SK-N-SH treated with all-trans-retinoic acid at 6 μM for 48 hours (cell line): ENCODE data around the gene PRKAR1B.

ENCODE experiments used
- ATAC-seq: fragments of 200-7000 bp; cut with Tn5 transposase; 3 replicates; pipeline ENCODE4 v1.9.1; 2020; ENCODE audit warnings: mild to moderate bottlenecking, moderate library complexity
- ARNTL ChIP-seq: fragments of 450-650 bp; formaldehyde crosslinking; IDR thresholded peaks from 2 replicates; pipeline ENCODE4 v1.5.0; 2020; ENCODE audit warnings: low read depth, mild to moderate bottlenecking, moderate library complexity, borderline replicate concordance
- BACH2 ChIP-seq: fragments of 250-450 bp; sonication (Bioruptor Pico); IDR thresholded peaks from 2 replicates; pipeline ENCODE4 v1.9.0; 2021; ENCODE audit warnings: mild to moderate bottlenecking, borderline replicate concordance
- CSDC2 ChIP-seq: fragments of 250-450 bp; sonication (Bioruptor Pico); IDR thresholded peaks from 2 replicates; pipeline ENCODE4 v1.5.0; 2020; ENCODE audit warnings: mild to moderate bottlenecking, moderate library complexity
- ESRRG ChIP-seq: fragments of 250-450 bp; sonication (Bioruptor Pico); IDR thresholded peaks from 2 replicates; pipeline ENCODE4 v1.6.1; 2021; ENCODE audit warnings: mild to moderate bottlenecking
- GLIS3 ChIP-seq: fragments of 250-450 bp; sonication (Bioruptor Pico); IDR thresholded peaks from 2 replicates; pipeline ENCODE4 v1.5.0; 2020; ENCODE audit warnings: mild to moderate bottlenecking, moderate library complexity
- ISL1 ChIP-seq: fragments of 250-450 bp; sonication (Bioruptor Pico); IDR thresholded peaks from 2 replicates; pipeline ENCODE4 v2.1.2; 2022; ENCODE audit warnings: mild to moderate bottlenecking, moderate library complexity
- OSR1 ChIP-seq: fragments of 250-450 bp; sonication (Bioruptor Pico); IDR thresholded peaks from 2 replicates; pipeline ENCODE4 v1.8.0; 2022; ENCODE audit warnings: moderate library complexity, mild to moderate bottlenecking, inconsistent platforms
- PPARA ChIP-seq: fragments of 250-450 bp; sonication (Bioruptor Pico); IDR thresholded peaks from 2 replicates; pipeline ENCODE4 v1.5.0; 2020; ENCODE audit warnings: mild to moderate bottlenecking, borderline replicate concordance
- RARB ChIP-seq: fragments of 250-450 bp; sonication (Bioruptor Pico); IDR thresholded peaks from 2 replicates; pipeline ENCODE4 v1.8.0; 2021; ENCODE audit warnings: mild to moderate bottlenecking, moderate library complexity
- TCF4 ChIP-seq: fragments of 250-450 bp; sonication (Bioruptor Pico); IDR thresholded peaks from 2 replicates; pipeline ENCODE4 v1.8.0; 2021; ENCODE audit warnings: mild to moderate bottlenecking, moderate library complexity, borderline replicate concordance
- TOX ChIP-seq: fragments of 250-450 bp; sonication (Bioruptor Pico); IDR thresholded peaks from 2 replicates; pipeline ENCODE4 v1.8.0; 2021; ENCODE audit warnings: mild to moderate bottlenecking, moderate library complexity, borderline replicate concordance
- ZC3H10 ChIP-seq: fragments of 250-450 bp; sonication (Bioruptor Pico); IDR thresholded peaks from 2 replicates; pipeline ENCODE4 v1.5.1; 2021; ENCODE audit warnings: mild to moderate bottlenecking, moderate library complexity
- ZFP3 ChIP-seq: fragments of 250-450 bp; sonication (Bioruptor Pico); IDR thresholded peaks from 2 replicates; pipeline ENCODE4 v1.5.0; 2020; ENCODE audit warnings: mild to moderate bottlenecking, moderate library complexity
- ZFP30 ChIP-seq: fragments of 450-650 bp; formaldehyde crosslinking; IDR thresholded peaks from 2 replicates; pipeline ENCODE4 v1.5.0; 2022; ENCODE audit warnings: mild to moderate bottlenecking, moderate library complexity
- ZNF70 ChIP-seq: fragments of 450-650 bp; formaldehyde crosslinking; IDR thresholded peaks from 2 replicates; pipeline ENCODE4 v1.5.0; 2020; ENCODE audit warnings: mild to moderate bottlenecking, moderate library complexity
- ZNF8 ChIP-seq: fragments of 450-650 bp; formaldehyde crosslinking; IDR thresholded peaks from 2 replicates; pipeline ENCODE4 v1.5.0; 2020; ENCODE audit warnings: mild to moderate bottlenecking, moderate library complexity
- TF ChIP-seq, protein P1 (sequence below): fragments of 250-450 bp; sonication (Bioruptor Pico); IDR thresholded peaks from 2 replicates; pipeline ENCODE4 v1.5.1; 2021; ENCODE audit warnings: mild to moderate bottlenecking, moderate library complexity
- TF ChIP-seq, protein P2 (sequence below): fragments of 250-450 bp; sonication (Bioruptor Pico); IDR thresholded peaks from 2 replicates; pipeline ENCODE4 v1.8.0; 2021; ENCODE audit warnings: low read depth, mild to moderate bottlenecking, moderate library complexity, borderline replicate concordance
- TF ChIP-seq, protein P3 (sequence below): fragments of 250-450 bp; sonication (Bioruptor Pico); IDR thresholded peaks from 2 replicates; pipeline ENCODE4 v1.5.0; 2020; ENCODE audit warnings: mild to moderate bottlenecking, moderate library complexity
- TF ChIP-seq, protein P4 (sequence below): fragments of 250-450 bp; sonication (Bioruptor Pico); IDR thresholded peaks from 2 replicates; pipeline ENCODE4 v1.5.1; 2020; ENCODE audit warnings: low read depth, mild to moderate bottlenecking, moderate library complexity
- TF ChIP-seq, protein P5 (sequence below): fragments of 250-450 bp; sonication (Bioruptor Pico); IDR thresholded peaks from 2 replicates; pipeline ENCODE4 v1.8.0; 2020; ENCODE audit warnings: mild to moderate bottlenecking, moderate library complexity, borderline replicate concordance

The PRKAR1B gene

DNA sequence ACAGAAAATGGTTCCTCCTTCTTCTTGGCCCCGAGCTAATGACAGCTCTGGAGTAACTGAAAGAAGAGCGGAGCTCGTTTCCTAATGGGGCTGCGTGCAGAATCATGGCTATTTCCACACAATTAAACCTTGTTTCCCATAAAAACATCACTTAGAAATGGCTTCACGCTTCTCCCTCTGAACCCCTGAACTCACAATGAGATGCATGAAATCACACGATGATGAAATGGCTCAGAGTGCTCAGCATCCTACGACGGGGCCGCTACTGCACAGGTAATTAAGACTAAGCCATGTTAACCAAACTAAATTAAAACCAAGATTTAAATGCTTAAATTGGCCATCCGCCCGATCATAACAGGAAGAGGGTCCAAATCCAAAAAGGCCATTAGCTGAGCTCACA is 80.6 kb downstream of the PRKAR1B start:
- TF ChIP-seq, protein P1, sequence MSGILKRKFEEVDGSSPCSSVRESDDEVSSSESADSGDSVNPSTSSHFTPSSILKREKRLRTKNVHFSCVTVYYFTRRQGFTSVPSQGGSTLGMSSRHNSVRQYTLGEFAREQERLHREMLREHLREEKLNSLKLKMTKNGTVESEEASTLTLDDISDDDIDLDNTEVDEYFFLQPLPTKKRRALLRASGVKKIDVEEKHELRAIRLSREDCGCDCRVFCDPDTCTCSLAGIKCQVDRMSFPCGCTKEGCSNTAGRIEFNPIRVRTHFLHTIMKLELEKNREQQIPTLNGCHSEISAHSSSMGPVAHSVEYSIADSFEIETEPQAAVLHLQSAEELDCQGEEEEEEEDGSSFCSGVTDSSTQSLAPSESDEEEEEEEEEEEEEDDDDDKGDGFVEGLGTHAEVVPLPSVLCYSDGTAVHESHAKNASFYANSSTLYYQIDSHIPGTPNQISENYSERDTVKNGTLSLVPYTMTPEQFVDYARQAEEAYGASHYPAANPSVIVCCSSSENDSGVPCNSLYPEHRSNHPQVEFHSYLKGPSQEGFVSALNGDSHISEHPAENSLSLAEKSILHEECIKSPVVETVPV (CRISPR knock-in tag) = no peak
- TF ChIP-seq OSR1 (CRISPR knock-in tag) (no peak), ZFP30 (no peak), ZFP3 (no peak), CSDC2 (CRISPR knock-in tag) (no peak), ESRRG (CRISPR knock-in tag) (no peak), PPARA (CRISPR knock-in tag) (no peak), BACH2 (CRISPR knock-in tag) (no peak), GLIS3 (CRISPR knock-in tag) (no peak), ARNTL (CRISPR knock-in tag) (no peak), ZNF70 (CRISPR knock-in tag) (no peak)
- TF ChIP-seq, protein P2, sequence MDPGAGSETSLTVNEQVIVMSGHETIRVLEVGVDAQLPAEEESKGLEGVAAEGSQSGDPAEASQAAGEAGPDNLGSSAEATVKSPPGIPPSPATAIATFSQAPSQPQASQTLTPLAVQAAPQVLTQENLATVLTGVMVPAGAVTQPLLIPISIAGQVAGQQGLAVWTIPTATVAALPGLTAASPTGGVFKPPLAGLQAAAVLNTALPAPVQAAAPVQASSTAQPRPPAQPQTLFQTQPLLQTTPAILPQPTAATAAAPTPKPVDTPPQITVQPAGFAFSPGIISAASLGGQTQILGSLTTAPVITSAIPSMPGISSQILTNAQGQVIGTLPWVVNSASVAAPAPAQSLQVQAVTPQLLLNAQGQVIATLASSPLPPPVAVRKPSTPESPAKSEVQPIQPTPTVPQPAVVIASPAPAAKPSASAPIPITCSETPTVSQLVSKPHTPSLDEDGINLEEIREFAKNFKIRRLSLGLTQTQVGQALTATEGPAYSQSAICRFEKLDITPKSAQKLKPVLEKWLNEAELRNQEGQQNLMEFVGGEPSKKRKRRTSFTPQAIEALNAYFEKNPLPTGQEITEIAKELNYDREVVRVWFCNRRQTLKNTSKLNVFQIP = no peak
- no peak for ATAC-seq

DNA sequence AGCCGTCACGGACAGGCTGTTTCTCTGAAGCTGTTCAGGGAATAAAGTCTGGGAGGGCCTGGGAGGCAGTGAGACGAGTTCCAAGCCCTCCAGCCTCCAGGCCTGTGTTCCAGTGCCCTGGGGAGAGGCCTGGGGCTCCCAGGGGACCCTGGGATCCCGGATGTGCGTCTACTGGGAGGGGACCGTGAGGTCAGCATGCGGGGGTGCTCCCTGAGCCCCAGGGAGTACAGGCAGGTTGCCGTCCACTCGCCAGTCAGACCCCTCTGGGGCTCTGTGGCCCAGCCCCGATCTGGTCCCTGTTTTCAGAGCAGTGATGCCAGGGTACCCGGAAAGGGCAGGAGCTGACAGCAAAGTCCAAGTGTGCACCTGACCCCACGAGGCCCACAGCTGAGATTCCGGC is 81.5 kb downstream of the PRKAR1B start:
- TF ChIP-seq, protein P3, sequence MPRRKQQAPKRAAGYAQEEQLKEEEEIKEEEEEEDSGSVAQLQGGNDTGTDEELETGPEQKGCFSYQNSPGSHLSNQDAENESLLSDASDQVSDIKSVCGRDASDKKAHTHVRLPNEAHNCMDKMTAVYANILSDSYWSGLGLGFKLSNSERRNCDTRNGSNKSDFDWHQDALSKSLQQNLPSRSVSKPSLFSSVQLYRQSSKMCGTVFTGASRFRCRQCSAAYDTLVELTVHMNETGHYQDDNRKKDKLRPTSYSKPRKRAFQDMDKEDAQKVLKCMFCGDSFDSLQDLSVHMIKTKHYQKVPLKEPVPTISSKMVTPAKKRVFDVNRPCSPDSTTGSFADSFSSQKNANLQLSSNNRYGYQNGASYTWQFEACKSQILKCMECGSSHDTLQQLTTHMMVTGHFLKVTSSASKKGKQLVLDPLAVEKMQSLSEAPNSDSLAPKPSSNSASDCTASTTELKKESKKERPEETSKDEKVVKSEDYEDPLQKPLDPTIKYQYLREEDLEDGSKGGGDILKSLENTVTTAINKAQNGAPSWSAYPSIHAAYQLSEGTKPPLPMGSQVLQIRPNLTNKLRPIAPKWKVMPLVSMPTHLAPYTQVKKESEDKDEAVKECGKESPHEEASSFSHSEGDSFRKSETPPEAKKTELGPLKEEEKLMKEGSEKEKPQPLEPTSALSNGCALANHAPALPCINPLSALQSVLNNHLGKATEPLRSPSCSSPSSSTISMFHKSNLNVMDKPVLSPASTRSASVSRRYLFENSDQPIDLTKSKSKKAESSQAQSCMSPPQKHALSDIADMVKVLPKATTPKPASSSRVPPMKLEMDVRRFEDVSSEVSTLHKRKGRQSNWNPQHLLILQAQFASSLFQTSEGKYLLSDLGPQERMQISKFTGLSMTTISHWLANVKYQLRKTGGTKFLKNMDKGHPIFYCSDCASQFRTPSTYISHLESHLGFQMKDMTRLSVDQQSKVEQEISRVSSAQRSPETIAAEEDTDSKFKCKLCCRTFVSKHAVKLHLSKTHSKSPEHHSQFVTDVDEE (CRISPR knock-in tag) = no peak
- TF ChIP-seq, protein P4, sequence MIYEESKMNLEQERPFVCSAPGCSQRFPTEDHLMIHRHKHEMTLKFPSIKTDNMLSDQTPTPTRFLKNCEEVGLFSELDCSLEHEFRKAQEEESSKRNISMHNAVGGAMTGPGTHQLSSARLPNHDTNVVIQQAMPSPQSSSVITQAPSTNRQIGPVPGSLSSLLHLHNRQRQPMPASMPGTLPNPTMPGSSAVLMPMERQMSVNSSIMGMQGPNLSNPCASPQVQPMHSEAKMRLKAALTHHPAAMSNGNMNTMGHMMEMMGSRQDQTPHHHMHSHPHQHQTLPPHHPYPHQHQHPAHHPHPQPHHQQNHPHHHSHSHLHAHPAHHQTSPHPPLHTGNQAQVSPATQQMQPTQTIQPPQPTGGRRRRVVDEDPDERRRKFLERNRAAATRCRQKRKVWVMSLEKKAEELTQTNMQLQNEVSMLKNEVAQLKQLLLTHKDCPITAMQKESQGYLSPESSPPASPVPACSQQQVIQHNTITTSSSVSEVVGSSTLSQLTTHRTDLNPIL = no peak
- TF ChIP-seq RARB (CRISPR knock-in tag) (no peak), ZC3H10 (CRISPR knock-in tag) (no peak), ZNF8 (no peak), PPARA (CRISPR knock-in tag) (no peak), ZFP3 (no peak), TOX (CRISPR knock-in tag) (no peak), ZFP30 (no peak), CSDC2 (CRISPR knock-in tag) (no peak), ARNTL (CRISPR knock-in tag) (no peak), TCF4 (CRISPR knock-in tag) (no peak), BACH2 (CRISPR knock-in tag) (no peak), GLIS3 (CRISPR knock-in tag) (no peak), ISL1 (CRISPR knock-in tag) (no peak)
- TF ChIP-seq, protein P5, sequence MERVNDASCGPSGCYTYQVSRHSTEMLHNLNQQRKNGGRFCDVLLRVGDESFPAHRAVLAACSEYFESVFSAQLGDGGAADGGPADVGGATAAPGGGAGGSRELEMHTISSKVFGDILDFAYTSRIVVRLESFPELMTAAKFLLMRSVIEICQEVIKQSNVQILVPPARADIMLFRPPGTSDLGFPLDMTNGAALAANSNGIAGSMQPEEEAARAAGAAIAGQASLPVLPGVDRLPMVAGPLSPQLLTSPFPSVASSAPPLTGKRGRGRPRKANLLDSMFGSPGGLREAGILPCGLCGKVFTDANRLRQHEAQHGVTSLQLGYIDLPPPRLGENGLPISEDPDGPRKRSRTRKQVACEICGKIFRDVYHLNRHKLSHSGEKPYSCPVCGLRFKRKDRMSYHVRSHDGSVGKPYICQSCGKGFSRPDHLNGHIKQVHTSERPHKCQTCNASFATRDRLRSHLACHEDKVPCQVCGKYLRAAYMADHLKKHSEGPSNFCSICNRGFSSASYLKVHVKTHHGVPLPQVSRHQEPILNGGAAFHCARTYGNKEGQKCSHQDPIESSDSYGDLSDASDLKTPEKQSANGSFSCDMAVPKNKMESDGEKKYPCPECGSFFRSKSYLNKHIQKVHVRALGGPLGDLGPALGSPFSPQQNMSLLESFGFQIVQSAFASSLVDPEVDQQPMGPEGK (CRISPR knock-in tag) = no peak
- TF ChIP-seq, protein P2 = no peak
- TF ChIP-seq, protein P1 (CRISPR knock-in tag) = no peak
- TF ChIP-seq, all 23 proteins: peak for 0
- ATAC-seq = no peak
